Activated effector memory CD4-positive, alpha-beta T cell treated with Interleukin-2 at 50 U/mL for 16 hours (primary cell): ENCODE measurements around the gene COG4.

Experiments used
- DNase-seq: peaks from one replicate; pipeline ENCODE4 v3.0.0-alpha.2; 2020

COG4 gene

DNA sequence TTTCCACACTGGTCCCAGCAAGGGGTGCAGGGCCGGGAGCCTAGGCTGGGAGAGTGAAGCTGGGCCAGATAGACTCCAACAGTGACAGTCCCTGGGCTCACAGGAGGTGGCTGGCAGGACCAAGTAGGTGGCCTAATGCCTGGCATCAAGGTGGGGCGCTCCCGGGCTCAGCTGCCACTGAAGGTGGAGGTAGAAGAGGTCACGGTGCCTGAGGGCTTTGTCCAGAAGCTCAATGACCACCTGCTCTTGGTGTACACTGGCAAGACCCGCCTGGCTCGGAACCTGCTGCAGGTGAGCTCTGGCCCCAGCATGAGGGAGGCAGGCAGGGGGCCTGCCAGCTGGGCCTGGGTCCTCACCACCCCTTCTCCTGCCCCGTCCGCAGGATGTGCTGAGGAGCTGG is 45.2 kb downstream of the COG4 start:
- no peak for DNase-seq

DNA sequence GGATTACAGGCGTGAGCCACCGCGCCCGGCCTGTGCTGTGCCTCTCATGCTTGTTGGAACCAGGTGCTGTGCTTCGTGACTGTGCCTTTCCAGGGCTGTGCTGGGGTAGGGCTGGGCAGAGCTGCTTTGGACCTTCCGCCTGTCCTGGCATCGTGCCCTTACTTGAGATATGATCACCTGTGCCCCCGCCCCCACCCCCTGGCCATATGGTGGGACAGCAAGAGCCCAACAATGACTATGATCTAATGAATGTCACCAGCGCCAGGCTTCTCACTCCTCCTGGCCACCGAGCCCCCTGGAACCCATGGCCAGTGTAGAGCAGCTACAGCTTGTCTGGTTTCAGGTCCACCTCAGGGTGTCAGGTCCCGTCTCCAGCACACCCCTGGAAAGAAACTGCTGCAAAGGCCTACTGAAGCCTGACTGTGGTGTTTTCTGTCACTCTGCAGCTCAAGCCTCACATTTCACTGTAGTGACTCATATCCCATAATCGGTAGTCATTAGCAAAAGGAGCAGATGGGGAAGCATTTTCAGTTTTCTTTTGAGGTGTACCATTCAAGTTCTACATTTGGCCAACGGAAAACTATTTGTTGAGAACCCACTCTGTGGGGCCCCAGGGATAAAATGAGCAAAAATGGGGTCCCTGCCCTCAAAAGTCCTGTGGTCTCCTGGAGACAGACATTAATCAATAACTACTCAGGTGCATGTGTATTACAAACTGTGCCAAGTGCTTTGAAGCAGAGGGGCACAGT is 46.9 kb downstream of the COG4 start:
- no peak for DNase-seq

DNA sequence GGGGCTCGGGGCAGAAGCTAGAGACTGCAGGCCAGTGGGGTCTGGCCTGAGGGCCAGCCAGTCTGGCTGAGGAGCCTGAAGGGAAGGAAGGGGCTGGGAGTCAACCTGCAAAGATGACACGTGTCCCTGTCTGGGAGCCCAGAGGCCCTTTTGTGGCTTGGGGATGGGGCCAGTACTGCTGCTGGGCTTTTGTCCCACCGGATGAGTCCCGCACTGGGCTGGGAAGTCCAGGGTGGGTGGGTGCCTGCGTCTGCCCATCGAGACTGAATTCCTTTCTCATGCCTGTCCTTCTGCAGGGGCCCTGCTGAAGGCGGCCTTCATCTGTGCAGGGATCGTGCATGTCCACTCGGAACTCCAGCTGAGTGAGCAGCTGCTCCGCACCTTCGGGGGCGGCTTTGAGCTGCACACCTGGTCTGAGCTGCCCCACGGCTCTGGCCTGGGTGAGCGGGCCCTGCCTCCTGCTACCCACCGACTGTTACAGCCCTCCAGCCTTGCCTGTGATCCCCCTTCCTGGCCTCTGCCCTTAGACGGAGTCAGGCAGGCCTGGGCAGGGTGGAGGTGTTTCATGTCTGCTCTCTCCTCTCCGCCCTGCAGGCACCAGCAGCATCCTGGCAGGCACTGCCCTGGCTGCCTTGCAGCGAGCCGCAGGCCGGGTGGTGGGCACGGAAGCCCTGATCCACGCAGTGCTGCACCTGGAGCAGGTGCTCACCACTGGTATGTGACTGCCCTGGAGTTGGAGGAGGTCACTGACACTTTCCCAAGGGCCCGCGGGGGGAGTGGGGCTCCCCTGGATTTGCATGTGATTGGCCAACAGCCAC is 48.1 kb downstream of the COG4 start:
- no peak for DNase-seq

DNA sequence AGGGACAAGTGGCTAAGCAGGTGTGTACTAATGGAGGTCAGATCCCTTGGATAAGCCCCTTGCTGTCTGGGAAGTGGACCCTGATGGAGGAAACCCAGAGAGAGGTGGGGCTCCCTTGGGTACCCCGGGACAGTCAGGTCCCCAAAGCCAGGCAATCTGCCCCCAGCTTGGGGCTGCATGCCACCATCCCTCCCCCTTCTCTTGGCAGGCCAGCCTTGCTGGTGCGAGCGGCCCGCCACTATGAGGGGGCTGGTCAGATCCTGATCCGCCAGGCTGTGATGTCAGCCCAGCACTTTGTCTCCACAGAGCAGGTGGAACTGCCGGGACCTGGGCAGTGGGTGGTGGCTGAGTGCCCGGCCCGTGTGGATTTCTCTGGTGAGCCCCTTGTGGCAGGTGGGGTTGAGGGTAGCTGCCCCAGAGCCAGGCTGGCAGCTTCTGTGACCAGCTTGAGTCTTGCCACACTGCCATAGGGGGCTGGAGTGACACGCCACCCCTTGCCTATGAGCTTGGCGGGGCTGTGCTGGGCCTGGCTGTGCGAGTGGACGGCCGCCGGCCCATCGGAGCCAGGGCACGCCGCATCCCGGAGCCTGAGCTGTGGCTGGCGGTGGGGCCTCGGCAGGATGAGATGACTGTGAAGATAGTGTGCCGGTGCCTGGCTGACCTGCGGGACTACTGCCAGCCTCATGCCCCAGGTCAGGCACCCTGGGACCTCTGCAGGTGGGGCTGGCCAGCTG is 48.9 kb downstream of the COG4 start:
- no peak for DNase-seq

DNA sequence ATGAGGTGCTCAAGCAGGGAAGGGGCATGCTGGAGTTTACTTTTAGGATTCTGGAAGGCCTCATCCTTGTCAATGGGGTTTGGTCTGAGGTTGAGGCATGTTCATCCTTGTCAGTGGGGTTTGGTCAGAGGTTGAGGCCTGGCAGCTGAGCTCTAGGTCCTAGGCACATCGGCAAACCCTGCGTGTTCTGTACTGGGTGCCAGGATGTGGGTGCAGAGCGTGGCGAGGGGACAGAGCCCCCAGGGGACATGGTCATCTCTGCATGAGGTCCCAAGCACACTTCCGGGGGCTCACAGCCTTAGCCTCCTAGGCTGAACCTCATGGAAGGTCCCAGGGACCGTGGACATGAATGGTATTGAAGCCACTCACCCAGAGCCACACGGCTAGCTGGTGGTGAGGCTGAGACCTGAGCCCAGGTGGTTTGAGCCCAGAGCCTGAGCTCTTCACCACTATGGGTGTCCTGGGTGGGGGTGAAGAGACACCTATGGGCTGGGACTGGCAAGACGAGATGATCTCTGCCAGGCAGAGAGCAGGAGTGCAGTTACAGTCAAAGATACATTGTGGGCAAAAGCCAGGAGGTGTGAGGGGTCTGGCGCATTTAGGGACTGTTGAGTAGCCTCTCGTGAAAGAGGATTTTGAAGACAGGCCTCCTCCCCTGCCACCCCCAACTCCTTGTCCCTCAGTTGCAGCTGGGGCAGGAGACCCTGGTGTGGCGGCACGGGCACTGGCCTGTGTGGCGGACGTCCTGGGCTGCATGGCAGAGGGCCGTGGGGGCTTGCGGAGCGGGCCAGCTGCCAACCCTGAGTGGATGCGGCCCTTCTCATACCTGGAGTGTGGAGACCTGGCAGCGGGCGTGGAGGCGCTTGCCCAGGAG is 49.7 kb downstream of the COG4 start:
- no peak for DNase-seq

DNA sequence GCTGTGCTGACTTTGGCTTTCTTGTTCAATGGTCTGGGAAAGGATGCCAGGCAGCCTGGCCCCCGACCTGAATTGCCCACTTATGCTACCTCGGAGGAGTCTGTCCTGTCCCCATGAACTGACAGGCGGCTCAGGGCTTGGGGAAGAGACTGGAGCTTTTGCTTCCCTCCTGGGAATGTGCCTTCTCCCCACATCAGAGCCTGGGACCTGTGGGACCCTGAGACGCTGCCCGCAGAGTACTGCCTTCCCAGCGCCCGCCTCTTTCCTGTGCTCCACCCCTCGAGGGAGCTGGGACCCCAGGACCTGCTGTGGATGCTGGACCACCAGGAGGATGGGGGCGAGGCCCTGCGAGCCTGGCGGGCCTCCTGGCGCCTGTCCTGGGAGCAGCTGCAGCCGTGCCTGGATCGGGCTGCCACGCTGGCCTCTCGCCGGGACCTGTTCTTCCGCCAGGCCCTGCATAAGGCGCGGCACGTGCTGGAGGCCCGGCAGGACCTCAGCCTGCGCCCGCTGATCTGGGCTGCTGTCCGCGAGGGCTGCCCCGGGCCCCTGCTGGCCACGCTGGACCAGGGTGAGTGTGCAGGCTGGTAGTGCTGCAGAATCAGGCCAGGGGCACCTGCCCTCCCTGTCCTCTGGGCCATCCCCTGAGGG is 50.4 kb downstream of the COG4 start:
- no peak for DNase-seq

DNA sequence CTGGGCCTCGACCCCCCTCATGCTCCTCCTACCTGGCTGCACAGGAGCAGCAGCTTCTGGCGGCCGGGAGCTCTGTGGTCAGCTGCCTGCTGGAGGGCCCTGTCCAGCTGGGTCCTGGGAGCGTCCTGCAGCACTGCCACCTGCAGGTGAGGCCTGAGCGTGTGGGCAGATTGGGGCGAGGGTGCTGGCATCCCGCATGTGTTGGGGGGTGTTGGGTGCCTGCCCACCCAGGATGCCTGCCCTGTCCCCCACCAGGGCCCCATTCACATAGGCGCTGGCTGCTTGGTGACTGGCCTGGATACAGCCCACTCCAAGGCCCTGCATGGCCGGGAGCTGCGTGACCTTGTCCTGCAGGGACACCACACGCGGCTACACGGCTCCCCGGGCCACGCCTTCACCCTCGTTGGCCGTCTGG is 52.4 kb downstream of the COG4 start:
- no peak for DNase-seq

DNA sequence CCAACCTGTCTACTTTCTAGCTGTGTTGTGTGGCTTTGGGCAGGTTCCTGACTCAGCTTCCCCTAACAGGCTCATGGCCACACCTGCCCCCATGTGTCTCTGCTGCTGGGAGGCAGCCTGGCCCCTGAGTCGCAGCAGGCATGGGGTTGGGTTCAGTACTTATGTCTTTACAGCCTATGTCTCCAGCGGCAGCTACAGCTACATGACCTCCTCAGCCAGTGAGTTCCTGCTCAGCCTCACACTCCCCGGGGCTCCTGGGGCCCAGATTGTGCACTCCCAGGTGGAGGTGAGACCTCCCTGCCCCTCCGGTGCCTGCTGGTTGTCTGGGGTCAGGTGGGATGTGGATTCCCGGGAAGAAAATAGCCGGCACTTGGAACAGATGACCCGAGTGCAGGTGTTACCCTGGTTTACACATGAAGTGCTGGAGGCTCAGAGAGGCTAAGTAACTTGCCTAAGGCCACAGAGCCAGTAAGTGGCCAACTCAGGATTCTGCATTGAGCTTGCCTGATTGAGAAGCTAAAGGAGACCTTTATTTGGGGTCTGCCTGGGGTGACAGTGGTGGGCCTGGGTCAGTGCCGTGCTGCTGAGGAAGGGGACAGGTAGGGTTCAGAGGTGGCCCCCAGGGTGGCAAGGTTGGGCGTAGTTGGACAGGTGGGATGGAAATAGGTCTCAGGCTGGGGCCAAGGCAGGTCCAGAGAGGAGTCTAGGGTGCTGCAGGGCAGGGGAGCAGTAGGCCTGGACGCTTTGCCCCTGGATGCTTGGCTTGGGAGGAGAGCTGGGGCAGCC is 53.0 kb downstream of the COG4 start:
- DNase-seq = no peak

DNA sequence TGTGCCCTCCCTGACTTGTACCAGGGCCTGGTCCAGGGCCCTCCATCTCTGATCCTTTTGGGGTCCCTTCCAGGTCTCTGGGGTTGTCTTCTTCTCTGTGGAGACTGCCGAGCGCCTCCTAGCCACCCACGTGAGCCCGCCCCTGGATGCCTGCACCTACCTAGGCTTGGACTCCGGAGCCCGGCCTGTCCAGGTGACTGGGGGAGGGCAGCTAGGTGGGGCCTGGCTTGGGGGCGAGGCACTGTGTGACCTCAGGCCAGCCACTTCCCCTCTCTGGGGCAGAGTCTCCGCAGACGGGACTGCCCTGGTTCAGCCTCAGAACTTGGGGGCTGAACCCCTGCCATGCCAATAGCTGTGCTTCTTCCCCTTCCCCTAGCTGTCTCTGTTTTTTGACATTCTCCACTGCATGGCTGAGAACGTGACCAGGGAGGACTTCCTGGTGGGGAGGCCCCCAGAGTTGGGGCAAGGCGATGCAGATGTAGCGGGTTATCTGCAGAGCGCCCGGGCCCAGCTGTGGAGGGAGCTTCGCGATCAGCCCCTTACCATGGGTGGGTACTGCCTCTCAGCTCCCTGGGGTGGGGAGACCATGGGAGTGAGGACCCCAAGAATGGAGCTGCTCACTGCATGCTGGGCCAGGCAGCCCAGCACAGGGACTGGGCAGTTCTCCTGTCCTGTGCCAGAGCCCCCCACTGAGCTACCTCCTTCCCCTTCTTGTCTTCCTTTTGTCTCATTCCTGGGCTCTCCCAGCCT is 54.4 kb downstream of the COG4 start:
- DNase-seq = no peak

DNA sequence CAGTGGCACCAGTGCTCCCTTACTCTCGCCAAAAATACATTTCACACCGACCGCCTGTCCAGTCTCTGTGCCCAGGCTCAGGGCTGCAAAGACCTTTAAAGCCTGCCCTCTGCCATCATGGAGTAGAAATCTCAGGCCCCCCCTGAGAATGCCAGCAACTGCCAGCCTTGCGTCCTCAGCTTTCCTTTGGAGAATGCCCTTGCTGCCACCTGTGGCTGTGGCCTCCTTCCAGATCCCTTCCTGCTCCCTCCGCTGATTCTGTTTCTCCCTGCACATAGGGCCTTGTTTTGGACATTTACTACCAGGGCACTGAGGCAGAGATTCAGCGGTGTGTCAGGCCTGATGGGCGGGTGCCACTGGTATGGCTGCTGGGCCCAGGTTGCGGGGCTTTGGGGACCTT is 55.7 kb downstream of the COG4 start:
- no peak for DNase-seq

DNA sequence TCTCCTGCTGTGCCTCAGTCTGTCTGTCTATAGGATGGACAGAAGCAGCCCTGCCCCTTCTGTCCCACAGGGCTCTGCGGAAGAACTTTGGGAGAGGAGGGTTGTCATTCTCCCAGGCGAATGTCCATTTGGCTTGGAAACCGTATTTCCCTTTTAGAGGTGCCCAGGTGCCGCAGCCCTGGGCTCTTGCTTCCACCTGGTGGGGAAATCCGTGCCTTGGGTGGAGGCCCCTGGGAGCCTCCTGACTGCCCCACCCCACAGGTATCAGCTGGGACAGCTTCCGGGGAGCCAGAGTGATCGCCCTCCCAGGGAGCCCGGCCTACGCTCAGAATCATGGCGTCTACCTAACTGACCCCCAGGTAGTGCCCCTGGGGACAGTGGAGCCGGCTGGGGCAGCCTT is 56.2 kb downstream of the COG4 start:
- no peak for DNase-seq

DNA sequence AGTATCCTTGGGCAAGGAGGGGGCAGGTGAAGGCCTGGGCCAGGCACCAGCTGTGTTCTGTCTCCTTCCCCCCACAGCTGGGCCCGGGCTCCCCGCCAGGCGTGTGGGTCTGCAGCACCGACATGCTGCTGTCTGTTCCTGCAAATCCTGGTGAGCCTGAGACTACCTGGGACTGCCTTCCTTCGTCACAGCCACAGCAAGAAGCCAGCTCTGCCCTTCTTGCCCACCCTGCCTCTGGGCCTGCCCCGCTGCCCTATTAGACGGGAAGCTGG is 56.6 kb downstream of the COG4 start:
- DNase-seq = no peak

DNA sequence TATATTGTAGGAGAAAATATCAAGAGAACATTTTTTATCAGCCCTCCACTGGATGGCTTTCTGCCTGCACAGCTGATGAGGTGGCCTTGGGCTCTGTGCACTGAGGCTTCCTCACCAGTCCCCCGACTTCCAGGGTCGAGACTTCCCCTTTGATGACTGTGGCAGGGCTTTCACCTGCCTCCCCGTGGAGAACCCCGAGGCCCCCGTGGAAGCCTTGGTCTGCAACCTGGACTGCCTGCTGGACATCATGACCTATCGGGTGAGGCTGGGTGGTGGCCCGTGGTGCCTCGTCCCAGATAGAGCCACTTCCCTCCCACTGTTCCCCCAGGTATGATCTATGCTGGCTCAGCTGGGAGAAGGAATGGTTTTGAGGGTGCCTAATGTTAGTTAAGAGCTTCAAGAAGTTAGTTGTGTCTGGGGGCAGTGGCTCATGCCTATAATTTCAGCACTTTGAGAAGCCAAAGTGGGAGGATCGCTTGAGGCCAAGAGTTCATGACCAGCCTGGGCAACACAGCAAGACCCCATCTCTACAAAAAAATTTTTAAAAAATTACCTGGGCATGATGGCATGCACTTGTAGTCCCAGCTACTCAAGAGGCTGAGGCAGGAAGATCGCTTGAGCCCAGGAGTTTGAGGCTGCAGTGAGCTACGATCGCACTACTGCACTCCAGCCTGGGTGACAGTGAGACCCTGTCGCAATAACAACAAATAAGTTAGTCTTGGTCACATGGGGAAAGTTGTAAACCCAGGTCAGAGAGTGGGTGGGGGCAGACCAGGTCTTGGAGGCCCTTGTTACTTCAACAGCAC is 57.2 kb downstream of the COG4 start:
- no peak for DNase-seq

DNA sequence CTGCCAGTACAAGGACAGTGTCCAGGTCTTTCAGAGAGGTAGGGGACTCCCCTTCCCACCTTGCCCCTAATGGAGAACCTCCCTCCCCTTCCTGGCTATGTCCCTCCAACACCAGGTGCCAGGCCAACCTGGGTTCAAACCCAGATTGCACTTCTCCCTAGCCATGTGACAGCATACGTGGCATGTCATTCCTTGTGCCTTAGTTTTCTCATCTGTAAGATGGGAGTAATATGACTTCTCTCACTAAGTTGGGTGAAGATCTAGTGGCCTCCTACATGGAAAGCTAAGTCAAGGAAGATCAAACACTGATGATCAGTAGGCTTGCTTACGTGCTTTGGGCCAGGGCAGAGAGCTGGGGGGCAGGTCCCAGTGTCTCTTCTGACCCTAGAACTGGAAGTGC is 60.1 kb downstream of the COG4 start:
- DNase-seq = no peak

DNA sequence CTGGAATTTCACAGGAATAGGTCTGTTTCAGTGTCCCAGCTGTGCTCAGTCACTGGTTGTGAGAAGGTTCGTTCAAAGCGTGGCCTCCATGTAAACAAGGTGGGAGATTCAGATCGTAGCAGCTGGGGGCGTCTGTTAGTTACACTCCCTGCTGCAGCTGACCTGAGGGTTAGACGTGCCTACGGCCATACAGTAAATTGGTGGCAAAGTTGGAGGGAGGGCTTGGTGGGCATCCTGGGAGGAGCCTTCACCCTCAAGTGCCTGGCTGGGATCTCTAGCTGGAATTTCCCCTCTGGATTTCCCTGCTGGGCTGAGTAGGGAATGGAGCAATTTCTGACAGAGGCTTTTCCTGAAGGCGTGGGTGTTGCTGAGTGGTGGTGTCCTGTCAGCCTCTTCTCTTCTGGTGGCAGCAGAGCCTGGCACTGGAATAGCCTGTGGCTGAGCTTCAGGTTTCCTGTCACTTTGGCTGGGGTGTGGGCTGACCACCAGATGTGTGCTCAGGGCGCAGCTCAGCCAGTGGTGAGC is 62.6 kb downstream of the COG4 start:
- DNase-seq = no peak

DNA sequence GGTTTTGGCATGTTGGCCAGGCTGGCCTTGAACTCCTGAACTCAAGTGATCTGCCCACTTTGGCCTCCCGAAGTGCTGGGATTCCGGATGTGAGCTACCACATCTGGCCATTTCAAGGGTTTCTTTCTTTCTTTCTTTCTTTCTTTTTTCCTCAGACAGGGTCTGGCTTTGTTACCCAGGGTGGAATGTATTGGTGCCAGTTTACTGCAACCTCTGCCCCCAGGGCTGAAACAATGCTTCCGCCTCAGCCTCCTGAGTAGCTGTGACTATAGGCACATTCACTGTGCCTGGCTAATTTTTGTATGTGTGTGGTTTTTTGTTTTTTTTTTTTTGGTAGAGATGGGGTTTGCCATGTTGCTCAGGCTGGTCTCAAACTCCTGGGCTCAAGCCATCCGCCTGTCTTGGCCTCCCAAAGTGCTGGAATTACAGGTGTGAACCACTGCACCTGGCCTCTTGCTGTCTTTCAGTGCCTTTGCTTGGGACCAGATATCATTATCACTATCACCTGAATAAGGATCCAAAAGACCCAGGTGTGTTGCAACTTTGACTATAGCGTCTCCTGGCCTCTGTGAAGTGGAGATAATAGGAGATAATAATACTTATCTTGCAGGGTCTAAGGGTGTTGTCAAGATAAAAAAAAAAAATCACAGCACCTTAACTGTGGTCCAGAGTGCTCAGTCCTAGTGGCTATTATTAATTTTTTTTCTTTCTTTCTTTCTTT is 65.7 kb downstream of the COG4 start:
- DNase-seq = no peak

DNA sequence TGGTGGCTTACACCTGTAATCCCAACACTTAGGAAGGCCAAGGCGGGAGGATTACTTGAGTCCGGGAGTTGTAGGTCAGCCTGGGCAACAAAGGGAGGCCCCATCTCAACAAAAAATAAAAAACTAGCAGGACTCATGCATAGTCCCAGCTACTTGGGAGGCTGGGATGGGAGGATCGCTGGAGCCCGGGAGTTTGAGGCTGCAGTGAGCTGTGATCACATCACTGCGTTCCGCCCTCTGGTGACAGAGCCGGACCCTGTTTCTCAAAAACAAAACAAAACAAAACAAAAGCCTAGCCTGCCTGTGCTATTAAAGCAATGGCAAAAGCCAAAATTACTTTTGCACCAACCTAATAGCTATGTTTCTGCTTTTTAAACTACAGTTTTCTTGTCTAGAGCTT is 67.4 kb downstream of the COG4 start:
- no peak for DNase-seq

DNA sequence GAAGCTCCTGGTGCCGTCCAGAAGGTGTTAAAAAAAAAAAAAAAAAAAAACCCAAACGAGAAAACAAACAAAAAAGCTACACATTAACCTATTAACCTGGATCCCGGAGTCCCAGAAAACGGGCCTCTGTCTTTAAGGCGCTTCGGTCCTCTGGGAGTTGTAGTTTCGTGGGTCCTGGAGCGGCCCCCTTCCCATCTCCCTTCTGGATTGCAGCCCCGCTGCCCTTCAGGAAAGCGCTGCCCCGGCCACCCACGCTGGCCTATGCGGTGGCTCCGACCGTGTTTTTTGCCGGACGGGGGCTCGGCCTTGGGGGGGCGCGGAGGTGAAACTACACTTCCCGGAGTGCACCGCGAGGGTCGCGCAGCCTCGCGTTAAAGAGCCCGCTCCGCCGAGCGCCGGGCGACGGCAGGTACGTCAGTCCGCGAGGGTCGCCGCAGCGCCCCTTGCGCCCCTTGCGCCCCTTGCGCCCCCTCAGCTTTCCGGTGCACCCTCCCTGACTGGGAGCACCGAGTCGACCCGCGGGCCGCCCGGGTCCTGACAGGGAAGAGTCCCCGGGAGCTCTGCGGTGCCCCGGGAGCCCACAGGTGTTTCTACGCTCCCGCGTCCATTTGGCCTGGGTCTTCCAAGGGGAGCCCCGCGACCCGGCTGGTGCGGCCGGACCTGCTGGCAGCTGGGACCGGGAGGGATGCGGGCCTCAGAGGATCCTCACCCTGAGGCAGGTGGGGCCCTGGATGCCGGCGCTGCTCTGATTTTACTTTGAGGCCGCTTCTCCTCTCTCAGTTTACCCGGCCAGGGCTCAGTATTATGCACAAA is 68.9 kb downstream of the COG4 start, which contains the start of gene FCSK:
TSS of gene FCSK (plus strand) at position 374 of the 813 bp plus-strand sequence. CDS start 8,596 bp downstream, outside the sequence.
- peak; percentile 63 for DNase-seq
